GM23248 (cell line): ENCODE results near the gene RCAN1.

ENCODE experiments used
- EZH2 ChIP-seq: fragments of 200-600 bp; sonication (generic); IDR thresholded peaks from 2 replicates; pipeline ENCODE4 v1.6.1; 2018; ENCODE audit warnings: antibody characterized with exemption, mild to moderate bottlenecking; ENCODE audit not compliant: insufficient read depth, poor library complexity, severe bottlenecking
- EZH2phosphoT487 ChIP-seq: fragments of 200-600 bp; sonication (generic); IDR thresholded peaks from 2 replicates; pipeline ENCODE4 v1.6.1; 2018; ENCODE audit warnings: antibody characterized with exemption, moderate library complexity, mild to moderate bottlenecking, low read depth; ENCODE audit not compliant: insufficient read depth

- TF ChIP-seq EZH2phosphoT487 = no peak
- no peak for TF ChIP-seq EZH2
Observed at GRCh38 chr21:34653522-34653921, 38.6 kb upstream of the RCAN1 start.
